ENCODE results near the gene TEX55. TPM values are rescaled to one million over a fixed set of nuclear protein-coding genes. Genes with fewer than 3 reads are reported as not detected.
A peak's percentile ranks its signal among the peaks of the same experiment; 100 is the strongest.
"Not testable (repeated sequence)": the region's sequence is repeated elsewhere in the genome, so short reads cannot be mapped to it uniquely, and the experiment has no call there.

Gene TEX55
- total RNA-seq, 3 donors from 2014 or later (not counting 1 experiment from before 2014, with no cell fraction given): not detected

DNA sequence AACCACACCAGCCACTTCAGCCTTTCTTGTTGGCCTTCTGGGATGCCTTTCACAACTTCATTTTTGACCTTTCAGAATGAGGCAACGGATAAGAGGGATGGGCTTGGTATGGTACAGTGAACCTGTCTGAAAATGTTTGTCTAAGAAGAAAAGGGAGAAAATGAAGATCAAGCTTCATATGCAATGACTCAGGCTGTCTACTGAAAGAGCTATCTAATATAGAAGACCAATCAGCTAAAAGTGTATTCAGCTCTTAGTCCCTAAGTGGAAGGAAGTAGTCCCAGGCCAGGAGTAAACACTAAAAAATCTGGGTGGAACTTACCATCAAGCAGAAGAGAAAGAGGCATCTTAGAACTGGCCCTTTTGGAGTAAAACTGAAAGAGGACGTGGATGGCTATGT is 15.3 kb downstream of the TEX55 start:
- Histone ChIP-seq H3K4me1 (ENCODE audit: control insufficient read depth, insufficient read depth, low read length) (no peaks in the 10 kb centered on the region), H3K27ac (ENCODE audit: low read length) (no peak overlapping the region), H3K27me3 (ENCODE audit: control insufficient read depth, insufficient read depth, low read length) (peaks cover 2% of the 10 kb centered on the region), H3K9me3 (ENCODE audit: control insufficient read depth, insufficient read depth, low read length) (peaks cover 7% of the 10 kb centered on the region), H3K36me3 (ENCODE audit: control insufficient read depth, insufficient read depth, low read length) (no peaks in the 10 kb centered on the region), H3K4me3 (ENCODE audit: low read length) (no peak overlapping the region)
- Mint-ChIP-seq H3K4me3 (no peak overlapping the region), H3K27ac (no peak overlapping the region), H3K27me3 (ENCODE audit: low read depth in 2 of 2) (peaks cover 0 to 37% of the 10 kb centered on the region in 2 donors), H3K9me3 (peaks cover 2 to 3% of the 10 kb centered on the region in 2 donors), H3K4me1 (no peaks in the 10 kb centered on the region), H3K36me3 (peaks cover 7% of the 10 kb centered on the region)
- ATAC-seq (no peak), DNase-seq (no peak)
- intact Hi-C loops (cut with micrococcal nuclease): no loop called here
- TF ChIP-seq, protein P1, sequence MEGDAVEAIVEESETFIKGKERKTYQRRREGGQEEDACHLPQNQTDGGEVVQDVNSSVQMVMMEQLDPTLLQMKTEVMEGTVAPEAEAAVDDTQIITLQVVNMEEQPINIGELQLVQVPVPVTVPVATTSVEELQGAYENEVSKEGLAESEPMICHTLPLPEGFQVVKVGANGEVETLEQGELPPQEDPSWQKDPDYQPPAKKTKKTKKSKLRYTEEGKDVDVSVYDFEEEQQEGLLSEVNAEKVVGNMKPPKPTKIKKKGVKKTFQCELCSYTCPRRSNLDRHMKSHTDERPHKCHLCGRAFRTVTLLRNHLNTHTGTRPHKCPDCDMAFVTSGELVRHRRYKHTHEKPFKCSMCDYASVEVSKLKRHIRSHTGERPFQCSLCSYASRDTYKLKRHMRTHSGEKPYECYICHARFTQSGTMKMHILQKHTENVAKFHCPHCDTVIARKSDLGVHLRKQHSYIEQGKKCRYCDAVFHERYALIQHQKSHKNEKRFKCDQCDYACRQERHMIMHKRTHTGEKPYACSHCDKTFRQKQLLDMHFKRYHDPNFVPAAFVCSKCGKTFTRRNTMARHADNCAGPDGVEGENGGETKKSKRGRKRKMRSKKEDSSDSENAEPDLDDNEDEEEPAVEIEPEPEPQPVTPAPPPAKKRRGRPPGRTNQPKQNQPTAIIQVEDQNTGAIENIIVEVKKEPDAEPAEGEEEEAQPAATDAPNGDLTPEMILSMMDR (IDR thresholded peaks at IDR 0.05): no peak
- 78% methylated on average over 2 of the region's 2 CpGs for WGBS (ENCODE audit: insufficient coverage)

DNA sequence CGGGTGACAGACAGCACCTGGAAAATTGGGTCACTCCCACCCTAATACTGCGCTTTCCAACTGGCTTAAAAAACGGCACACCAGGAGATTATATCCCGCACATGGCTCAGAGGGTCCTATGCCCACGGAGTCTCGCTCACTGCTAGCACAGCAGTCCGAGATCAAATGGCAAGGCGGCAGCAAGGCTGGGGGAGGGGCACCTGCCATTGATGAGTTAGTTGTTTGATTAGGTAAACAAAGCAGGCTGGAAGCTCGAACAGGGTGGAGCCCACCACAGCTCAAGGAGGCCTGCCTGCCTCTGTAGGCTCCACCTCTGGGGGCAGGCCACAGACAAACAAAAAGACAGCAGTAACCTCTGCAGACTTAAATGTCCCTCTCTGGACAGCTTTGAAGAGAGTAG is 18.8 kb downstream of the TEX55 start:
- DNase-seq; H3K4me1 Mint-ChIP-seq; H3K36me3 Mint-ChIP-seq; H3K27ac ChIP-seq (ENCODE audit: low read length); intact Hi-C loops (cut with micrococcal nuclease); H3K27me3 ChIP-seq (ENCODE audit: control insufficient read depth, insufficient read depth, low read length); H3K4me1 ChIP-seq (ENCODE audit: control insufficient read depth, insufficient read depth, low read length); ATAC-seq; H3K36me3 ChIP-seq (ENCODE audit: control insufficient read depth, insufficient read depth, low read length); H3K9me3 ChIP-seq (ENCODE audit: control insufficient read depth, insufficient read depth, low read length); H3K4me3 Mint-ChIP-seq; H3K27ac Mint-ChIP-seq; H3K4me3 ChIP-seq (ENCODE audit: low read length); H3K9me3 Mint-ChIP-seq: not testable (repeated sequence)
- WGBS (ENCODE audit: insufficient coverage): 92% methylated on average over 9 of the region's 9 CpGs
- peaks cover 2 to 24% of the 10 kb centered on the region in 2 donors for H3K27me3 Mint-ChIP-seq (ENCODE audit: low read depth in 2 of 2)

DNA sequence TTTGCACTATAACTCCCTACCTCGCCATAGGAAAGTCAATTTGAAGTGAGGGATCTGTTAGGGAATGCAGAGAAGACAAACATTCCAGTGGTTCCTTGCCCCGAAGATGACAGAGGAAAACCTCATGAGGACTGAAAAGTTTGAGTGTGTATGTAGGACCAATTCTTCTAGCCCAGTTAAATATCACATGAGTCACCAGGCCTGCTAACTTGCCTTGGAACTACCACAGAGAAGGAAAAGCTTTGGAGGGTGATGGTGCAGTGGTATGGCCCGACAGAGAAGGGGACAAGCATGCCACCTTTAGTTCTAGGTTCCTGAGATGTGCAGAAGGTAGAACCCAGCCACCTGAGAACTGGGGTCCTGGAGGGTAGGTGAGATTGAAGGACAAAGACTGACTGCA is 24.9 kb downstream of the TEX55 start:
- Mint-ChIP-seq H3K27me3 (ENCODE audit: low read depth in 2 of 2) (peaks cover 2 to 27% of the 10 kb centered on the region in 2 donors), H3K4me3 (no peak overlapping the region), H3K9me3 (peaks cover 0 to 4% of the 10 kb centered on the region in 2 donors), H3K27ac (no peak overlapping the region), H3K4me1 (no peaks in the 10 kb centered on the region), H3K36me3 (no peaks in the 10 kb centered on the region)
- Histone ChIP-seq H3K27me3 (ENCODE audit: control insufficient read depth, insufficient read depth, low read length) (no peaks in the 10 kb centered on the region), H3K36me3 (ENCODE audit: control insufficient read depth, insufficient read depth, low read length) (no peaks in the 10 kb centered on the region), H3K4me3 (ENCODE audit: low read length) (no peak overlapping the region), H3K4me1 (ENCODE audit: control insufficient read depth, insufficient read depth, low read length) (no peaks in the 10 kb centered on the region), H3K9me3 (ENCODE audit: control insufficient read depth, insufficient read depth, low read length) (no peaks in the 10 kb centered on the region), H3K27ac (ENCODE audit: low read length) (no peak overlapping the region)
- TF ChIP-seq, protein P1 (IDR thresholded peaks at IDR 0.05): no peak
- intact Hi-C loops (cut with micrococcal nuclease): no loop called here
- DNase-seq (no peak), ATAC-seq (no peak)
- 83% methylated on average over 2 of the region's 3 CpGs for WGBS (ENCODE audit: insufficient coverage)

DNA sequence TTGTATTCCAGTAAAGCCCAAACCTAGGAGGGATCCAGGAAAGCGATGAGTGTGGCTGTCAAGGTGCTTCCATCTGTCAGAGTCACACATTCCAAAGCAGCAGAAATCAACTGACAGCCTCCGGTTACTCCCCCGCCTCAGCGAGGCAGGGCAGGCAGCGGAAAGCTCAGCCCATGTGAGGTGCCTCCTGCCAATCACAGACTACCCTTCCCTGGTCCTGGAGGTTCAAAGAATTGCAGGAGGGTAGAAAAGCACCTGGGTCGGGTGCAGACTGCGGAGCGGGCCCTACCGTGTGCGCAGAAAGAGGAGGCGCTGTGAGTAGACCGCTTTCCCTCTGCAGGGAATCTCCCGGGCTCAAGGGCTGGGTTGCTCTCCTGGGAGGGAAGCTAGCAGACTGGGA is 27.4 kb downstream of the TEX55 start, which contains the start of gene UPK1B:
UPK1B (plus strand) TSS at position 274 of the 400 bp plus-strand sequence. CDS start 13,144 bp downstream, outside the sequence.
- Mint-ChIP-seq H3K4me3 (no peak within 1 kb of the TSS), H3K4me1 (no peaks in the 10 kb centered on the region), H3K27me3 (ENCODE audit: low read depth in 2 of 2) (peaks cover 0 to 38% of the 10 kb centered on the region in 2 donors), H3K9me3 (no peaks in the 10 kb centered on the region), H3K36me3 (no peaks in the 10 kb centered on the region), H3K27ac (no peak within 1 kb of the TSS)
- ATAC-seq (no peak), DNase-seq (peak in 1 of 2 donors; percentile 3)
- no peaks in the 10 kb centered on the region for H3K27me3 ChIP-seq (ENCODE audit: control insufficient read depth, insufficient read depth, low read length)
- H3K4me1 ChIP-seq (ENCODE audit: control insufficient read depth, insufficient read depth, low read length): no peaks in the 10 kb centered on the region
- no peak within 1 kb of the TSS for H3K27ac ChIP-seq (ENCODE audit: low read length)
- TF ChIP-seq, protein P1 (IDR thresholded peaks at IDR 0.05): no peak
- intact Hi-C loops (cut with micrococcal nuclease): no loop called here
- 84% methylated on average over 13 of the region's 13 CpGs for WGBS (ENCODE audit: insufficient coverage)
- H3K36me3 ChIP-seq (ENCODE audit: control insufficient read depth, insufficient read depth, low read length): no peaks in the 10 kb centered on the region
- no peak within 1 kb of the TSS for H3K4me3 ChIP-seq (ENCODE audit: low read length)
- no peaks in the 10 kb centered on the region for H3K9me3 ChIP-seq (ENCODE audit: control insufficient read depth, insufficient read depth, low read length)

Data from natural killer cell (primary cell).